ENCODE data around the gene HPGD.

HPGD gene

GRCh38 chr4:174474457-174475075 lies 47.7 kb downstream of the HPGD start:
- no peak for DNase-seq
- Histone ChIP-seq H3K4me2 (ENCODE audit: low read length, poor library complexity, severe bottlenecking) (no peak overlapping the region), H2BK5ac (ENCODE audit: low read depth, low read length, poor library complexity, severe bottlenecking) (no peak overlapping the region), H2BK12ac (ENCODE audit: low read length in 2 of 2) (no peak overlapping the region), H3K27ac (ENCODE audit: low read length, poor library complexity, severe bottlenecking) (no peak overlapping the region), H3K9me3 (ENCODE audit: control insufficient read depth, low read length) (no peaks in the 10 kb centered on the region), H2BK120ac (ENCODE audit: low read depth, low read length) (no peak overlapping the region), H3K4ac (ENCODE audit: low read depth in 1 of 2, low read length in 2 of 2) (no peak overlapping the region), H3K27me3 (ENCODE audit: control insufficient read depth in 1 of 2, insufficient read depth in 1 of 2, low read length in 2 of 2) (no peaks in the 10 kb centered on the region), H3K4me1 (ENCODE audit: control insufficient read depth, insufficient read depth, low read depth, low read length) (no peaks in the 10 kb centered on the region), H2AK5ac (ENCODE audit: low read length, severe bottlenecking) (no peak overlapping the region), H3K23ac (ENCODE audit: low read length in 2 of 2) (no peak overlapping the region), H3K36me3 (ENCODE audit: control insufficient read depth in 1 of 2, insufficient read depth in 2 of 2, low read depth in 1 of 2, low read length in 2 of 2) (no peaks in the 10 kb centered on the region), H4K91ac (ENCODE audit: low read length) (no peak overlapping the region), H3K79me1 (replicated peaks; ENCODE audit: low read length, poor library complexity, severe bottlenecking) (no peaks in the 10 kb centered on the region), H3K9ac (ENCODE audit: low read length) (no peak overlapping the region), H2AFZ (ENCODE audit: low read depth, low read length) (no peak overlapping the region), H3K18ac (ENCODE audit: low read depth in 1 of 2, low read length in 2 of 2) (no peak overlapping the region), H3K14ac (ENCODE audit: low read length in 2 of 2) (no peak overlapping the region), H2BK15ac (ENCODE audit: low read depth, poor library complexity, severe bottlenecking) (peak overlapping the region; percentile 12), H4K8ac (ENCODE audit: low read length) (no peak overlapping the region), H3K4me3 (ENCODE audit: insufficient read depth in 1 of 2, low read depth in 1 of 2, low read length in 2 of 2) (no peak overlapping the region)
- 82% methylated on average over 8 of the region's 8 CpGs for WGBS

GRCh38 chr4:174467107-174467506 lies 55.2 kb downstream of the HPGD start:
- H2AK5ac ChIP-seq (ENCODE audit: low read length, severe bottlenecking) = no peak overlapping the region
- no peaks in the 10 kb centered on the region for H3K27me3 ChIP-seq (ENCODE audit: control insufficient read depth in 1 of 2, insufficient read depth in 1 of 2, low read length in 2 of 2)
- peaks cover 6% of the 10 kb centered on the region for H3K9me3 ChIP-seq (ENCODE audit: control insufficient read depth, low read length)
- no peak overlapping the region for H3K4me3 ChIP-seq (ENCODE audit: insufficient read depth in 1 of 2, low read depth in 1 of 2, low read length in 2 of 2)
- H3K9ac ChIP-seq (ENCODE audit: low read length) = no peak overlapping the region
- H2BK5ac ChIP-seq (ENCODE audit: low read depth, low read length, poor library complexity, severe bottlenecking) = no peak overlapping the region
- no peak overlapping the region for H2BK12ac ChIP-seq (ENCODE audit: low read length in 2 of 2)
- H4K91ac ChIP-seq (ENCODE audit: low read length) = no peak overlapping the region
- H3K23ac ChIP-seq (ENCODE audit: low read length in 2 of 2) = no peak overlapping the region
- no CpG with 5 or more reads among the region's 3 CpGs for WGBS
- no peak overlapping the region for H3K4ac ChIP-seq (ENCODE audit: low read depth in 1 of 2, low read length in 2 of 2)
- H3K36me3 ChIP-seq (ENCODE audit: control insufficient read depth in 1 of 2, insufficient read depth in 2 of 2, low read depth in 1 of 2, low read length in 2 of 2) = no peaks in the 10 kb centered on the region
- H4K8ac ChIP-seq (ENCODE audit: low read length) = no peak overlapping the region
- no peak overlapping the region for H2BK120ac ChIP-seq (ENCODE audit: low read depth, low read length)
- no peak overlapping the region for H3K27ac ChIP-seq (ENCODE audit: low read length, poor library complexity, severe bottlenecking)
- no peaks in the 10 kb centered on the region for H3K79me1 ChIP-seq (replicated peaks; ENCODE audit: low read length, poor library complexity, severe bottlenecking)
- H2BK15ac ChIP-seq (ENCODE audit: low read depth, poor library complexity, severe bottlenecking) = no peak overlapping the region
- no peaks in the 10 kb centered on the region for H3K4me1 ChIP-seq (ENCODE audit: control insufficient read depth, insufficient read depth, low read depth, low read length)
- no peak overlapping the region for H2AFZ ChIP-seq (ENCODE audit: low read depth, low read length)
- no peak overlapping the region for H3K4me2 ChIP-seq (ENCODE audit: low read length, poor library complexity, severe bottlenecking)
- H3K18ac ChIP-seq (ENCODE audit: low read depth in 1 of 2, low read length in 2 of 2) = no peak overlapping the region
- DNase-seq = no peak
- H3K14ac ChIP-seq (ENCODE audit: low read length in 2 of 2) = no peak overlapping the region

GRCh38 chr4:174464949-174465348 lies 57.3 kb downstream of the HPGD start:
- Histone ChIP-seq H3K79me1 (replicated peaks; ENCODE audit: low read length, poor library complexity, severe bottlenecking) (no peaks in the 10 kb centered on the region), H2AFZ (ENCODE audit: low read depth, low read length) (no peak overlapping the region), H3K4me2 (ENCODE audit: low read length, poor library complexity, severe bottlenecking) (no peak overlapping the region), H3K14ac (ENCODE audit: low read length in 2 of 2) (no peak overlapping the region), H3K4me1 (ENCODE audit: control insufficient read depth, insufficient read depth, low read depth, low read length) (no peaks in the 10 kb centered on the region), H4K8ac (ENCODE audit: low read length) (no peak overlapping the region), H3K4ac (ENCODE audit: low read depth in 1 of 2, low read length in 2 of 2) (no peak overlapping the region), H2AK5ac (ENCODE audit: low read length, severe bottlenecking) (no peak overlapping the region), H4K91ac (ENCODE audit: low read length) (no peak overlapping the region), H2BK12ac (ENCODE audit: low read length in 2 of 2) (no peak overlapping the region), H3K18ac (ENCODE audit: low read depth in 1 of 2, low read length in 2 of 2) (no peak overlapping the region), H3K9me3 (ENCODE audit: control insufficient read depth, low read length) (peaks cover 6% of the 10 kb centered on the region), H2BK120ac (ENCODE audit: low read depth, low read length) (no peak overlapping the region), H3K23ac (ENCODE audit: low read length in 2 of 2) (no peak overlapping the region), H3K4me3 (ENCODE audit: insufficient read depth in 1 of 2, low read depth in 1 of 2, low read length in 2 of 2) (no peak overlapping the region), H2BK5ac (ENCODE audit: low read depth, low read length, poor library complexity, severe bottlenecking) (no peak overlapping the region), H3K27me3 (ENCODE audit: control insufficient read depth in 1 of 2, insufficient read depth in 1 of 2, low read length in 2 of 2) (no peaks in the 10 kb centered on the region), H3K27ac (ENCODE audit: low read length, poor library complexity, severe bottlenecking) (no peak overlapping the region), H2BK15ac (ENCODE audit: low read depth, poor library complexity, severe bottlenecking) (no peak overlapping the region), H3K36me3 (ENCODE audit: control insufficient read depth in 1 of 2, insufficient read depth in 2 of 2, low read depth in 1 of 2, low read length in 2 of 2) (no peaks in the 10 kb centered on the region), H3K9ac (ENCODE audit: low read length) (no peak overlapping the region)
- WGBS = 85% methylated on average over 3 of the region's 3 CpGs
- DNase-seq = no peak

GRCh38 chr4:174461466-174462106 lies 60.7 kb downstream of the HPGD start:
- H2BK15ac ChIP-seq (ENCODE audit: low read depth, poor library complexity, severe bottlenecking) = no peak overlapping the region
- DNase-seq = peak; percentile 55
- no peak overlapping the region for H3K4ac ChIP-seq (ENCODE audit: low read depth in 1 of 2, low read length in 2 of 2)
- no peak overlapping the region for H2AFZ ChIP-seq (ENCODE audit: low read depth, low read length)
- no peak overlapping the region for H3K23ac ChIP-seq (ENCODE audit: low read length in 2 of 2)
- WGBS = 38% methylated on average over 3 of the region's 3 CpGs
- no peaks in the 10 kb centered on the region for H3K79me1 ChIP-seq (replicated peaks; ENCODE audit: low read length, poor library complexity, severe bottlenecking)
- no peak overlapping the region for H2BK12ac ChIP-seq (ENCODE audit: low read length in 2 of 2)
- H3K4me3 ChIP-seq (ENCODE audit: insufficient read depth in 1 of 2, low read depth in 1 of 2, low read length in 2 of 2) = no peak overlapping the region
- H3K36me3 ChIP-seq (ENCODE audit: control insufficient read depth in 1 of 2, insufficient read depth in 2 of 2, low read depth in 1 of 2, low read length in 2 of 2) = no peaks in the 10 kb centered on the region
- no peak overlapping the region for H2BK5ac ChIP-seq (ENCODE audit: low read depth, low read length, poor library complexity, severe bottlenecking)
- H3K9ac ChIP-seq (ENCODE audit: low read length) = no peak overlapping the region
- no peak overlapping the region for H4K8ac ChIP-seq (ENCODE audit: low read length)
- peaks cover 6% of the 10 kb centered on the region for H3K9me3 ChIP-seq (ENCODE audit: control insufficient read depth, low read length)
- no peaks in the 10 kb centered on the region for H3K27me3 ChIP-seq (ENCODE audit: control insufficient read depth in 1 of 2, insufficient read depth in 1 of 2, low read length in 2 of 2)
- H3K14ac ChIP-seq (ENCODE audit: low read length in 2 of 2) = no peak overlapping the region
- H2AK5ac ChIP-seq (ENCODE audit: low read length, severe bottlenecking) = no peak overlapping the region
- H3K18ac ChIP-seq (ENCODE audit: low read depth in 1 of 2, low read length in 2 of 2) = no peak overlapping the region
- H2BK120ac ChIP-seq (ENCODE audit: low read depth, low read length) = no peak overlapping the region
- H3K4me1 ChIP-seq (ENCODE audit: control insufficient read depth, insufficient read depth, low read depth, low read length) = no peaks in the 10 kb centered on the region
- no peak overlapping the region for H4K91ac ChIP-seq (ENCODE audit: low read length)
- no peak overlapping the region for H3K4me2 ChIP-seq (ENCODE audit: low read length, poor library complexity, severe bottlenecking)
- H3K27ac ChIP-seq (ENCODE audit: low read length, poor library complexity, severe bottlenecking) = no peak overlapping the region

Data from mesenchymal stem cell (in vitro differentiated cells and primary cell).